ENCODE results near the gene MAP3K6. TPM values are rescaled to one million over a fixed set of nuclear protein-coding genes. Genes with fewer than 3 reads are reported as not detected.
"Not testable (repeated sequence)": the region's sequence is repeated elsewhere in the genome, so short reads cannot be mapped to it uniquely, and the experiment has no call there.

The MAP3K6 gene
- total RNA-seq, 1 experiment from 2014 or later, result 10.7 TPM

DNA sequence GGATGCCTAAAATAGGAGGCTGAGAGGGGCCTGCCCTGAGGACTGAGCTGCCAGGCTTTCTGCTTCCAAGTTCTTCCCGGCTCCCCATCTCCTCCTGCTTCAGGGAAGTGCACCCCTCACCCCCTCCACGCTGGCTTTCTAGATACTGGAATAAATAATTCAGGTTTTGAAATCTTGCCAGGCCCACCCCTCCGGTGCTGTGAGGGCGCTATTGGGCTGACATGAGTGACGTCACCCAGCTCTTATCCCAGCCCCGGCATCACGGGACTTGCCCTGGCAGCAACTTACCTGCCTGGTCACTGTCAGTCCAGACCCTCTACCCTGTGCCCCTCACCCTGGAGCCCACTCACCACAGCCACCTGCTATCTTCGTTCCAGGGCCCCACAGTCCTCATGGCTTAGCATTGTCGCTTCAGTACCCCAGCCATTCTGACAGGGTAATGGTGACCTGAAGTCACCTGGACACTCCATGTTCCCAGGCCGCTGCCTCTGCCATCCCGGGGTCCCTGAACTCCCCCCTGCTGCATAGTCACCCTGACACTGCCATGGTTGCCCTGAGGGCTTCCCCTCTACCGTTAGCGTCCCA, 24.8 kb upstream of the MAP3K6 start:
- Histone ChIP-seq H3K27me3 (ENCODE audit: control insufficient read depth, insufficient read depth, low read length) (no peaks in the 10 kb centered on the region; the same call in 1 of the 2 replicates), H3K36me3 (replicated peaks; ENCODE audit: control insufficient read depth, insufficient read depth, low read length) (peaks cover 3% of the 10 kb centered on the region; the same call in 1 of the 2 replicates), H3K4me3 (ENCODE audit: insufficient read depth, low read depth, low read length) (peak overlapping the region; percentile 42)
- peak; percentile 83 for DNase-seq

DNA sequence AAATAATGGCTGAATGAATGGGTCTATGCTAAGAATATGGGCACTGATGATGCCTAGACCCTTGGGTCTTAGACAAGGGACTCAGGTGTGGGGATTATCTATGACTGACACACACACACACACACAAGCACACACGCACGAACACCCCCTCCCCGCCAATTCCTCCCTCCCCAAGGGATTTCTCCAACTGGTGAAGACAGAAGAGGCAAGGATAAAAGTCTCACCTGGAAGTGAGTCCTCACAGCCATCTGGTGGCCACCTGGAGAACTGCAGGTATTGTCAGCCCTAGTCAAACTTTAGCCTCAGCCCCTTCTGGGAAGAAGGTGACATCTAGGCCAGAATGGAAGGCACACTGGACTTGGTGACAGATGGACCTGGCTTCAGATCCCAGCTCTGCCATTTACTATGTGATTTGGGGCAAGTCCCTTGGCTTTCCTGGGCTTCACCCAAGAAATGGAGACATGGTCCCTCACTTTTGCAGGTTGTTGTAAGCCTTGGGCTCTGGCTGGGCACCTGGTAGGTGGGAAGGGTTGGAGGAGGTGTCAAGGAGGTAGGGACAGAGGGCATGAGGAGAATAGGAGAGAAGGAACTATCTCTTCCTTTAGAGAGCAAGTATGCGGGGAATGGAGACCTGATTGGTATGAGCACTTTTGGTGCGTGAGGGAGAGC, 21.7 kb upstream of the MAP3K6 start:
- DNase-seq, result peak; percentile 81
- no peaks in the 10 kb centered on the region for H3K36me3 ChIP-seq (replicated peaks; ENCODE audit: control insufficient read depth, insufficient read depth, low read length)
- no peak overlapping the region for H3K4me3 ChIP-seq (ENCODE audit: insufficient read depth, low read depth, low read length)
- peaks cover under 1% of the 10 kb centered on the region; the same call in 1 of the 2 replicates for H3K27me3 ChIP-seq (ENCODE audit: control insufficient read depth, insufficient read depth, low read length)

DNA sequence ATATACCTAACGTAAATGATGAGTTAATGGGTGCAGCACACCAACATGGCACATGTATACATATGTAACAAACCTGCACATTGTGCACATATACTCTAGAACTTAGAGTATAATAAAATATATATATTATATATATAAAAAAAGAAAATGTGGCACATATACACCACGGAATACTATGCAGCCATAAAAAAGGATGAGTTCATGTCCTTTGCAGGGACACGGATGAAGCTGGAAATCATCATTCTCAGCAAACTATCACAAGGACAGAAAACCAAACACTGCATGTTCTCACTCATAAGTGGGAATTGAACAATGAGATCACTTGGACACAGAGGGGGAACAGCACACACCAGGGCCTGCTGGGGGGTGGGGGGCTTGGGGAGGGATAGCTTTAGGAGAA, 18.0 kb upstream of the MAP3K6 start:
- DNase-seq; H3K36me3 ChIP-seq (replicated peaks; ENCODE audit: control insufficient read depth, insufficient read depth, low read length); H3K4me3 ChIP-seq (ENCODE audit: insufficient read depth, low read depth, low read length): not testable (repeated sequence)
- peaks cover 14% of the 10 kb centered on the region; the same call in 1 of the 2 replicates for H3K27me3 ChIP-seq (ENCODE audit: control insufficient read depth, insufficient read depth, low read length)

DNA sequence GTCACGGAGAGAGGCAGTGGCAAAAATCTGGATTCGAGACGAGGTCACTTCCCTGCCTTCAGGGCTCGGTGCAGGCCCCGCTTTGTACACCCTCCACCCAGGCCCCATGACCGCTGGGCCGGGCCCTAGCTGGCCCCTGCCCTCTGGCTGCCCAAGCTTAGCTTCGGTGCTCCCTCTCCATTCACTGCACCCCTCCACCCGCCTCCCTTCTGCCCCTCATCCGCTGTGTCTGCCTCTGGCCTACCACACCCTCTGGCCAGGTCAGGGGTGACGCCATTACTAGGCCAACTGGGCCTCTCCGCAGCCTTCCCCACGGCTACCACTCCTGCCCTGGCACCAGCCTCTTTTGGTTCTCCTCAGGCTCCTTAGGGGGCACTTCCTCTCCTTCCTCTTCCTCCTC, 16.9 kb upstream of the MAP3K6 start:
- Histone ChIP-seq H3K36me3 (replicated peaks; ENCODE audit: control insufficient read depth, insufficient read depth, low read length) (no peaks in the 10 kb centered on the region), H3K27me3 (ENCODE audit: control insufficient read depth, insufficient read depth, low read length) (peaks cover 14% of the 10 kb centered on the region; the same call in 1 of the 2 replicates), H3K4me3 (ENCODE audit: insufficient read depth, low read depth, low read length) (peak overlapping the region; percentile 27; the same call in 1 of the 2 replicates)
- DNase-seq, result no peak

DNA sequence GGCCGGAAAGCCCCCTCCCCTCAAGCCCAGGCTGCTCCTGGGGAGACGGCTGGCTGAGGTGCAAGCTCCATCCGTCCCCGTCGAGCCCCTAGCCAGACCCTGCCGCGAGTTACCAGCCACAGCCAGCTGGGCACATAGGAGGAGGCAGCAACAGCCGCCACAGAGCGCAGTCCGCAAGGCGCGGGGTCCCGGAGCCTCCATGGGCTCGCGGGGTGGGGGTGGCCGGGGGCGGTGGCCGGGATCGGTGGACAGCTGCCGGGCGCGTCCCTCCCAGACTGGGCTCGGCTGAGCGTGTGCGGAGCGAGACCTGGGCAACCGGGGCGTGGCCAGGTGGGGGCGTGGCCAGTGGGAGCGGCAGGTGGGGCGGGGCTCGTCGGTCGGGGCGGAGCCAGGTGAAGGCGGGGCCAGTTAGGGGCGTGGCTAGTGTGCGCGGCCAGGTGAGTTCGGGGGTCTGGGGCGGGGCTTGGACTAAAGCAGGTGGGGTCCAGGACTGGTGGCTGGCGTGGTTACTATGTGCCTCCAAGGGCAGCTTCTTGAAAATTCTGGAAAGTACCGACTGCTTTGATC, 16.4 kb upstream of the MAP3K6 start, which contains the start of gene CD164L2:
Gene CD164L2 (minus strand): TSS at position 295 of the 567 bp plus-strand sequence. CDS start 94 bp downstream, at position 201.
- peak; percentile 99 for DNase-seq
- Histone ChIP-seq H3K27me3 (ENCODE audit: control insufficient read depth, insufficient read depth, low read length) (peaks cover 14% of the 10 kb centered on the region; the same call in 1 of the 2 replicates), H3K36me3 (replicated peaks; ENCODE audit: control insufficient read depth, insufficient read depth, low read length) (no peaks in the 10 kb centered on the region), H3K4me3 (ENCODE audit: insufficient read depth, low read depth, low read length) (peak within 1 kb of the TSS; percentile 52)

DNA sequence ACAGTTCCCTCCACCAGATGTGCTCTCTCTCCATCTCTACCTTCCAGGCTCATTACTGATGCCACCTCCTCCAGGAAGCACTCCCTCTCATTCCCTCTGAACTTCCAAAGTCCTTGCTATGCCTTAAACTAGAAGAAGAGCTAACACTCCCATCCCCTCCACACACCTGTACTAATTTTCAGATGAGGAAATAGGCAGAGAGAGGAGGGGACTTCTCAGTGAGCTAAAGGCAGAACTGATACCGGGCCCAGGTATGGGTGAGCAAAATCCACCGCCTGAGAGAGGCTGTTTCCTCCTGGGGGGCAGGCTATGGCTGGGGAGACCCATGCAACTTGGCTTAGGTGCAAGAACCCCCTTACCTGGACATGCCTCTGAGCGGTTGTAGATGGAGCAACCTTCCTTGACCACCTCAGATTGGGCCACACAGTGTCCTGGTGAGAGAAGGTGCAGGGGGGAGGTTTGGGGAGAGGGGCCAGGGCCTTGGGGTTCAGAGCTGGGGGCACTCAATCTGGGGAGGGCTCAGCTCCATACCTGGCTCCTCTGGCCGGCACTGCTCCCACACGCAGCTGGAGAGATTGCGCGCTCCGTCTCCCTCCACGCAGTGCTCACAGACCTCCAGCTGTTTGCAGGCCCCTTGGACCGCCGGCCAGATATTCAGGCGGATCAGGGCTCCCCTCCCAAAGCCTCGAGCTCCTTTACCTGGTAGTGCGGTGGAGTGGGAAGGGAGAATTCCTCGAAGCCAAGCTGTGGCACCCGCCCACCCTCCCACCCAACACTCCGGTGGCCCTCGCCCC, 15.4 kb upstream of the MAP3K6 start:
- no peaks in the 10 kb centered on the region for H3K36me3 ChIP-seq (replicated peaks; ENCODE audit: control insufficient read depth, insufficient read depth, low read length)
- H3K27me3 ChIP-seq (ENCODE audit: control insufficient read depth, insufficient read depth, low read length), result peaks cover 14% of the 10 kb centered on the region; the same call in 1 of the 2 replicates
- DNase-seq, result no peak
- H3K4me3 ChIP-seq (ENCODE audit: insufficient read depth, low read depth, low read length), result no peak overlapping the region

DNA sequence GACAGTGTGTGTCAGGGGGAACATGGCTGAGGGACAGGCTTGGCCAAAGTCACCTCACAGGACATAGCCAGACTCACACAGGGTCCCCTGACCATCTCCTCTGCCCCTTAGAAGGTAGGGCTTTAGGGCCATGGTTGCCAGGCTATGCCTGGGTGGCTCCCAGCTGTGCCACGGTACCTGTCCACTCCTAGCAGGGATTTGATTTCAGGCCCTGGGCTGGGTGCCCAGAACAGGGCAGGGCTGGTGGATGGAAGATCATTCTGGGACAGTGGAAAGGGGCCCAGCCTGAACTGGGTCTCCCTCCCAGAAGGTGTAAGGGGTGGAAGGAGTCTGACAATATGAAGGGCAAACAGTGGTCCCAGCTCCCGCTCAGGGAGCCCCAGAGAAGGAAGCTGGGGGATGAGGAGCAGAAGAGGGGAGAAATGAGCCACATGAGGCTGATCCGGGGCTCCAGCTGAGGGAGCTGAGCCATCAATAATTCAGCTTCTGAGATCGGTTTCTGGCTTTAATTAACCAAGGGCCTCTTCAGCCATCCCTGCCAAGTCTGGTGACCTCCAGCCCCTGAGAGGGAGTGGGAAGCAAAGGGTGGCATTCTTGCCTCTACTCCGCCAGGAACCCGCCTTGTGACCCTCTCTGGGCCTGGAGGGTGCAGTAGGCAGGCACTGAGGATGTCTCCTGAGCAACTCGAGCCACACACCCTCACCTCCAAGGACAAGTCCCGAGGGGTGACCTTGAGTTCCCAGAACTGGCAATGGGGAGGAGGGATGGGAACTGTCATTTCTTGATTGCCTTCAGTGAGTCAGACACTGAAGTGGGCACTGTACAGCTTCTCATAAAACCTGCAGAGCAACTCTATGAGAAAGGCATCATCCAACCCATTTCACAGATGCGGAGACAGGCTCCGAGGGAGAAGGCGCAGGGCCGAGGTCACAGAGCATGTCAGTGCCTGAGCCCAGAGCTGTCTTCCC, 14.3 kb upstream of the MAP3K6 start:
- peaks cover 14% of the 10 kb centered on the region; the same call in 1 of the 2 replicates for H3K27me3 ChIP-seq (ENCODE audit: control insufficient read depth, insufficient read depth, low read length)
- no peak for DNase-seq
- no peaks in the 10 kb centered on the region for H3K36me3 ChIP-seq (replicated peaks; ENCODE audit: control insufficient read depth, insufficient read depth, low read length)
- H3K4me3 ChIP-seq (ENCODE audit: insufficient read depth, low read depth, low read length), result no peak overlapping the region

DNA sequence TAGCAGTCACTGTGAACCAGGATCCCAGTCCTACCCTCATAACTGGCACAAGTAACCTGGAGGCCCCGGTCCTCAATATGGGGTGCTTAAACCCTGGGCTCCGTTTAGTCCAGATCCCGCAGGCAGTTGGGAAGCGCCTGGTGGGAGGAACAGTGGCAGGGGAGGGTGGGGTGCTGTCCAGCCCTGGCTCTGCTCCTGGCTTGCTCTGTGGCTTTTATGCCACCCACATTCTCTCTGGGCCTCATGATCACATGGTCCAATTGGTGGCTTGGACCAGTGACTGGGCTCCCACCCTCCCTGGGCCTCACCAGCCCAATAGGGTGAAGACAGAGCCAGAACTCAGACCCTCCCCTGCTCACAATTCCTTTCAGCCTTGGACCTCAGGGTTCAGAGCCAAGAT, 13.5 kb upstream of the MAP3K6 start:
- peaks cover 14% of the 10 kb centered on the region; the same call in 1 of the 2 replicates for H3K27me3 ChIP-seq (ENCODE audit: control insufficient read depth, insufficient read depth, low read length)
- H3K4me3 ChIP-seq (ENCODE audit: insufficient read depth, low read depth, low read length), result no peak overlapping the region
- H3K36me3 ChIP-seq (replicated peaks; ENCODE audit: control insufficient read depth, insufficient read depth, low read length), result no peaks in the 10 kb centered on the region
- DNase-seq, result no peak

DNA sequence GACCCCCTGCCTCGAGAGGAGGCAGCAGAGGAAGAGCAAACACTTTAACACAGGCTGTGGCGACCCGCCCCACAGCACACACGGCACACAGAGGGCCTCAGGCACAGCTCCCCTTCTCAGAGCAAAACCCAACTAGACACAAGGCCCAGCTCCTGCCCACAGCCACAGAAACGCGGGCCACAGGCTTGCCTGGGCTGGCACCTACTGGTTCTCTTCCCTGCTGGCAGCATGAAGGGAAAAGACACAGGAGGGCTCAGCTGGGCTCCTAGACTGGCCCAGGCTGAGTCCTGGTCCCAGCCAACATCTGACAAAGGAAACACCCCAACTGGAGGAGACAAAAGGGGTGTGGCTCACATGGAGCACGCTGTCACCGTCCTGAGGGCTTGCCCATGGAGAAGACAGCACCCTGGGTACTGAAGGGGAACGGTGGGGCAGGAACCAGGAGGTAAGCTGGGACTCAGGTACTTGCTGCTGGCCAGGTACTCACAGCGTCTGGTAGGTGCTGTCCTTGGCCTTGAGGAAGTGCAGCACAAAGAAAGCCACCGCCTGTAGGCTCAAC, 12.9 kb upstream of the MAP3K6 start:
- peaks cover 14% of the 10 kb centered on the region; the same call in 1 of the 2 replicates for H3K27me3 ChIP-seq (ENCODE audit: control insufficient read depth, insufficient read depth, low read length)
- no peak for DNase-seq
- H3K36me3 ChIP-seq (replicated peaks; ENCODE audit: control insufficient read depth, insufficient read depth, low read length), result no peaks in the 10 kb centered on the region
- no peak overlapping the region for H3K4me3 ChIP-seq (ENCODE audit: insufficient read depth, low read depth, low read length)

DNA sequence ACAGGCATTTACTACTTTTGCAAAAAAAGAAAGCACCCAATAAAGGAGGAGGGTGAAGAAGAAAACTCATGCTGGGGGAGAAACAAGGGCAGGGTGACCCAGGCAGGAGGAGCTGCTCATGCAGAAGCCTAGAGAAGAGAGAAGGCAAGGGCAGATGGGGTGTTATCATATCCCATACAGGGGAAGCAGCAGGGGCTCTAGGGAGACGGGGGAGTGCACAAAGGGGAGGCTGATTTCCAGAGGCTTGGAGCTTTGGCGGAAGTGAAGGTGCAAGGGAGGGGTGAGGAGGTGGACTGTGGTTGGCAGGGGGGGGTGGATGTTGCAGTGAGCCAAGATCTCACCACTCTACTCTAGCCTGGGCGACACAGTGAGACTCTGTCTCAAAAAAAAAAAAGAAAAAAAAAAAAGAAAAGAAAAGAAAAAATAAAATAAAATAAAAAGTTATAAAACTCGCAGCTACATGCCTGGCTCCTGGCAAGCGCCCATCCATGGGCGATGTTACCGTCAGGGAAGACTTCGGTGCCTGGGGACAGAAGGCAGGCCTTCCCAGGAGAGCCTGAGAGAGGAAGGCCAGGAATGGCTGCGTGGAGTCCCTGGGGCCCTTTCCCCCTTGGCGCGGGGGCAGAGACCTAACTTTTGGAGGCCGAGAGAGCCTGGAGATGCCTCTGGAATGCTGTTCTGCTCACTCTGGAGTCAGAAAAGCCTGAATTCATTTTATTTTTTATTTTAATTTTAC, 11.2 kb upstream of the MAP3K6 start:
- DNase-seq, result no peak
- Histone ChIP-seq H3K27me3 (ENCODE audit: control insufficient read depth, insufficient read depth, low read length) (peaks cover 11% of the 10 kb centered on the region; the same call in 1 of the 2 replicates), H3K36me3 (replicated peaks; ENCODE audit: control insufficient read depth, insufficient read depth, low read length) (no peaks in the 10 kb centered on the region), H3K4me3 (ENCODE audit: insufficient read depth, low read depth, low read length) (no peak overlapping the region)

DNA sequence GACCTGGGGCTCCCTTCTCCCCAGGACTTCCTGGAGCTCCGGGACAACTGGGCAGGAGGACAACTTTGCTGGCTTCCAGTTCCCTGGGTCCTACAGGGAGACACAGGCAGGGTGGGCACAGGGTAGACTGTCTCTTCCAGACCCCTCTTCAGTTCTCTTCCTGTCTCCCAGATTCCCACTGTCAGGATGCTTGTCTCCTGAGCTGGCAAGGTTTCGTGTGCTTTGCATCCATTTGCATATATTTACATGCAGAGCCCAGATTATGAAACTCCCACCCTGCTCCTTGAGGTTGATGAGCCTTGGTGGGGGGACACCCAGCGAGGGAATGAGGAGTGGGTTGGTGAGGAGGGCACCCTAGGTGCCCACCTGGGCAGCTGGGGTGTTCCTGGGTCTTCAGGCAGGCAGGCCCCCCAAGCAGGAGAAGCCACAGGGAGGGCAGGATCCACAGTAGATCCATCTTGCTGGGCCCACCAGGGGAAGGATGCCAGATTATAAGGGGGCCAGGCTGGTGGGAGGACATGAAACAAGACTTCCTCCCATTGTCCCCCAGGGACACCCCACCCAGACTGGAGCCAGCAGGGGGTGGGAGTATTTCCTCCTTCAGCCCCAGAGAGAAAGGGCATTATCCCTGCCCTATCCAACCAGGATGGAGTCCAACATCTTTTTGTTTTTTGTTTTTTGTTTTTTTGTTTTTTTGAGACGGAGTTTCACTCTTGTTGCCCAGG, 7.8 kb upstream of the MAP3K6 start, which contains the start of gene FCN3:
Gene FCN3 (minus strand): TSS at position 463 of the 725 bp plus-strand sequence. CDS start 6 bp downstream, at position 457.
- Histone ChIP-seq H3K36me3 (replicated peaks; ENCODE audit: control insufficient read depth, insufficient read depth, low read length) (no peaks in the 10 kb centered on the region), H3K4me3 (ENCODE audit: insufficient read depth, low read depth, low read length) (no peak within 1 kb of the TSS), H3K27me3 (ENCODE audit: control insufficient read depth, insufficient read depth, low read length) (no peaks in the 10 kb centered on the region)
- no peak for DNase-seq
